GM23338 (cell line): ENCODE data around the gene ETFA.

Source experiments
- CREB1 ChIP-seq: fragments of 250-450 bp; sonication (Bioruptor Pico); IDR thresholded peaks from 2 replicates; pipeline ENCODE4 v1.5.0; 2020; ENCODE audit warnings: low read depth, mild to moderate bottlenecking, moderate library complexity
- CTCF ChIP-seq, 2 experiments: fragments of 200-600 bp in 1 of 2; sonication (generic) in 1 of 2; conservative IDR thresholded peaks; 2 replicates each; pipeline versions ENCODE4 v1.5.1 to v1.6.1; 2016 to 2017; ENCODE audit warnings: antibody characterized with exemption in 2 of 2, low read depth in 2 of 2, mild to moderate bottlenecking in 2 of 2, moderate library complexity in 1 of 2
- ETS1 ChIP-seq: IDR thresholded peaks from 2 replicates; pipeline ENCODE4 v1.6.1; 2016; ENCODE audit warnings: antibody characterized with exemption
- EZH2 ChIP-seq: fragments of 200-600 bp; sonication (generic); IDR thresholded peaks from one replicate; pipeline ENCODE4 v1.8.0; 2017; ENCODE audit warnings: antibody characterized with exemption, mild to moderate bottlenecking, low read depth; ENCODE audit not compliant: unreplicated experiment
- EZH2phosphoT487 ChIP-seq: fragments of 200-600 bp; sonication (generic); IDR thresholded peaks from one replicate; pipeline ENCODE4 v1.8.1; 2018; ENCODE audit warnings: antibody characterized with exemption; ENCODE audit not compliant: unreplicated experiment
- JUNB ChIP-seq: IDR thresholded peaks from one replicate; pipeline ENCODE4 v1.6.1; 2016; ENCODE audit warnings: antibody characterized with exemption; ENCODE audit not compliant: unreplicated experiment
- NANOG ChIP-seq: IDR thresholded peaks from 2 replicates; pipeline ENCODE4 v1.6.1; 2016; ENCODE audit warnings: antibody characterized with exemption, borderline replicate concordance
- POLR2AphosphoS5 ChIP-seq: IDR thresholded peaks from 2 replicates; pipeline ENCODE4 v1.6.1; 2016; ENCODE audit warnings: antibody characterized with exemption, low read depth
- REST ChIP-seq: IDR thresholded peaks from one replicate; pipeline ENCODE4 v1.6.1; 2018; ENCODE audit warnings: antibody characterized with exemption; ENCODE audit not compliant: unreplicated experiment
- STAT1 ChIP-seq: IDR thresholded peaks from one replicate; pipeline ENCODE4 v1.6.1; 2016; ENCODE audit warnings: antibody characterized with exemption; ENCODE audit not compliant: unreplicated experiment
- ZNF114 ChIP-seq: fragments of 250-450 bp; sonication (Bioruptor Pico); IDR thresholded peaks from 2 replicates; pipeline ENCODE4 v1.5.0; 2020; ENCODE audit warnings: mild to moderate bottlenecking, moderate library complexity
- ZNF331 ChIP-seq: fragments of 250-450 bp; sonication (Bioruptor Pico); IDR thresholded peaks from 2 replicates; pipeline ENCODE4 v1.5.0; 2020; ENCODE audit warnings: low read depth, mild to moderate bottlenecking, moderate library complexity
- ZNF462 ChIP-seq: fragments of 250-450 bp; sonication (Bioruptor Pico); IDR thresholded peaks from 2 replicates; pipeline ENCODE4 v1.5.0; 2020; ENCODE audit warnings: mild to moderate bottlenecking, moderate library complexity

- TF ChIP-seq CTCF (conservative IDR thresholded peaks at IDR 0.05; ENCODE audit: low read depth in 2 of 2) (no peak), REST (no peak), EZH2 (no peak), POLR2AphosphoS5 (no peak), EZH2phosphoT487 (no peak), ETS1 (no peak), CREB1 (CRISPR knock-in tag) (no peak), NANOG (no peak), ZNF114 (CRISPR knock-in tag) (no peak), STAT1 (no peak), ZNF331 (no peak), JUNB (no peak), ZNF462 (CRISPR knock-in tag) (no peak)
These were observed 118.6 kb downstream of the ETFA start for GRCh38 chr15:76192715-76193114.
